Stimulated activated CD4-positive, alpha-beta T cell treated with anti-CD3 and anti-CD28 coated beads, Interleukin-12 subunit alpha, Interleukin-12 subunit beta, amount 100 ng/mL, for 48 hours (primary cell): ENCODE data around the gene EFEMP1.
"Not testable (repeated sequence)": the region's sequence is repeated elsewhere in the genome, so short reads cannot be mapped to it uniquely, and the experiment has no call there.

Experiments
- DNase-seq, 3 donors: peaks; one replicate each; pipeline ENCODE4 v3.0.0-alpha.2; 2020; ENCODE audit warnings: low read depth in 2 of 3, low spot score in 1 of 3

Gene EFEMP1

GRCh38 chr2:55869637-55870325 is 53.8 kb downstream of the EFEMP1 start:
- no peak for DNase-seq

GRCh38 chr2:55865096-55865835 is 58.3 kb downstream of the EFEMP1 start:
- no peak for DNase-seq

- DNase-seq, result no peak
These were observed 59.1 kb downstream of the EFEMP1 start for GRCh38 chr2:55864351-55865084.

- no peak for DNase-seq
These were observed 60.8 kb downstream of the EFEMP1 start for GRCh38 chr2:55862673-55863390.

- DNase-seq, result no peak
These were observed 61.3 kb downstream of the EFEMP1 start for GRCh38 chr2:55862246-55862645.

GRCh38 chr2:55861733-55862132 is 61.8 kb downstream of the EFEMP1 start:
- DNase-seq, result no peak

- DNase-seq, result no peak
These were observed 62.8 kb downstream of the EFEMP1 start for GRCh38 chr2:55860832-55861231.

- DNase-seq, result no peak
These were observed 63.7 kb downstream of the EFEMP1 start for GRCh38 chr2:55859875-55860274.

- DNase-seq, result no peak
These were observed 65.8 kb downstream of the EFEMP1 start for GRCh38 chr2:55857766-55858165.

GRCh38 chr2:55856936-55857335 is 66.6 kb downstream of the EFEMP1 start:
- DNase-seq, result no peak

GRCh38 chr2:55848096-55848495 is 75.5 kb downstream of the EFEMP1 start:
- no peak for DNase-seq

- DNase-seq, result no peak
These were observed 77.2 kb downstream of the EFEMP1 start for GRCh38 chr2:55846426-55846825.

- DNase-seq, result no peak
These were observed 78.6 kb downstream of the EFEMP1 start for GRCh38 chr2:55844986-55845385.

GRCh38 chr2:55843994-55844345 is 79.6 kb downstream of the EFEMP1 start:
- DNase-seq, result no peak

GRCh38 chr2:55843096-55843993 is 80.2 kb downstream of the EFEMP1 start:
- no peak for DNase-seq

GRCh38 chr2:55842046-55842445 is 81.5 kb downstream of the EFEMP1 start:
- DNase-seq, result no peak

GRCh38 chr2:55840460-55840859 is 83.1 kb downstream of the EFEMP1 start:
- no peak for DNase-seq

- no peak for DNase-seq
These were observed 84.3 kb downstream of the EFEMP1 start for GRCh38 chr2:55839182-55839819.

- no peak for DNase-seq
These were observed 84.9 kb downstream of the EFEMP1 start for GRCh38 chr2:55838653-55839052.

- DNase-seq, result not testable (repeated sequence)
These were observed 85.5 kb downstream of the EFEMP1 start for GRCh38 chr2:55838117-55838516.
